Mesenchymal stem cell (in vitro differentiated cells and primary cell): ENCODE results near the gene PPY.

Experiments
- DNase-seq: peaks from one replicate; pipeline ENCODE4 v3.0.0-alpha.2; 2013
- H2AFZ ChIP-seq: one replicate; pipeline ENCODE4 v1.6.1; 2013; ENCODE audit warnings: low read depth, mild to moderate bottlenecking, control low read depth, inconsistent platforms, low read length, moderate library complexity
- H2AK5ac ChIP-seq: 2 replicates; pipeline ENCODE4 v1.6.1; 2013; ENCODE audit warnings: low read length, moderate library complexity, mild to moderate bottlenecking, inconsistent platforms; ENCODE audit not compliant: severe bottlenecking
- H2BK120ac ChIP-seq: one replicate; pipeline ENCODE4 v1.6.1; 2013; ENCODE audit warnings: low read depth, mild to moderate bottlenecking, inconsistent platforms, low read length, moderate library complexity
- H2BK12ac ChIP-seq, 2 experiments: one replicate each; pipeline ENCODE4 v1.6.1; 2013; ENCODE audit warnings: inconsistent platforms in 2 of 2, low read length in 2 of 2, mild to moderate bottlenecking in 2 of 2, moderate library complexity in 2 of 2, control low read depth in 1 of 2
- H2BK15ac ChIP-seq: one replicate; pipeline ENCODE4 v1.6.1; 2013; ENCODE audit warnings: mild to moderate bottlenecking, low read depth, inconsistent platforms; ENCODE audit not compliant: poor library complexity, severe bottlenecking
- H2BK5ac ChIP-seq: 2 replicates; pipeline ENCODE4 v1.6.1; 2013; ENCODE audit warnings: low read depth, mild to moderate bottlenecking, low read length, control low read depth, inconsistent platforms; ENCODE audit not compliant: poor library complexity, severe bottlenecking
- H3K14ac ChIP-seq, 2 experiments: one replicate each; pipeline ENCODE4 v1.6.1; 2013; ENCODE audit warnings: inconsistent platforms in 2 of 2, low read length in 2 of 2, control low read depth in 1 of 2, mild to moderate bottlenecking in 1 of 2, moderate library complexity in 1 of 2
- H3K18ac ChIP-seq, 2 experiments: one replicate each; pipeline ENCODE4 v1.6.1; 2013; ENCODE audit warnings: inconsistent platforms in 2 of 2, low read length in 2 of 2, control low read depth in 1 of 2, low read depth in 1 of 2, mild to moderate bottlenecking in 1 of 2
- H3K23ac ChIP-seq, 2 experiments: one replicate each; pipeline ENCODE4 v1.6.1; 2013; ENCODE audit warnings: inconsistent platforms in 2 of 2, low read length in 2 of 2, mild to moderate bottlenecking in 2 of 2, moderate library complexity in 2 of 2, control low read depth in 1 of 2
- H3K27ac ChIP-seq: 2 replicates; pipeline ENCODE4 v1.5.1; 2013; ENCODE audit warnings: mild to moderate bottlenecking, moderate library complexity, low read length, control low read depth, inconsistent platforms; ENCODE audit not compliant: poor library complexity, severe bottlenecking
- H3K27me3 ChIP-seq, 2 experiments: 2 replicates each; pipeline versions ENCODE4 v1.6.1 to v1.7.0; 2013; ENCODE audit warnings: low read length in 2 of 2, mild to moderate bottlenecking in 2 of 2, moderate library complexity in 2 of 2, control low read depth in 1 of 2, inconsistent platforms in 1 of 2; ENCODE audit not compliant: control insufficient read depth in 1 of 2, insufficient read depth in 1 of 2
- H3K36me3 ChIP-seq, 2 experiments: 2 replicates each; pipeline versions ENCODE4 v1.6.1 to v1.7.0; 2013; ENCODE audit warnings: low read length in 2 of 2, control low read depth in 1 of 2, inconsistent platforms in 1 of 2, low read depth in 1 of 2, mild to moderate bottlenecking in 1 of 2; ENCODE audit not compliant: insufficient read depth in 2 of 2, control insufficient read depth in 1 of 2
- H3K4ac ChIP-seq, 2 experiments: one replicate each; pipeline ENCODE4 v1.6.1; 2013; ENCODE audit warnings: inconsistent platforms in 2 of 2, low read length in 2 of 2, mild to moderate bottlenecking in 2 of 2, moderate library complexity in 2 of 2, control low read depth in 1 of 2, low read depth in 1 of 2
- H3K4me1 ChIP-seq: 2 replicates; pipeline ENCODE4 v1.6.1; 2013; ENCODE audit warnings: low read depth, low read length, control low read depth; ENCODE audit not compliant: control insufficient read depth, insufficient read depth
- H3K4me2 ChIP-seq: 2 replicates; pipeline ENCODE4 v1.6.1; 2013; ENCODE audit warnings: low read length, mild to moderate bottlenecking, inconsistent platforms; ENCODE audit not compliant: poor library complexity, severe bottlenecking
- H3K4me3 ChIP-seq, 2 experiments: 2 replicates each; pipeline versions ENCODE4 v1.5.1 to v1.7.0; 2013; ENCODE audit warnings: low read length in 2 of 2, mild to moderate bottlenecking in 2 of 2, control low read depth in 1 of 2, low read depth in 1 of 2; ENCODE audit not compliant: insufficient read depth in 1 of 2
- H3K79me1 ChIP-seq: replicated peaks from 2 replicates; pipeline ENCODE4 v1.6.1; 2013; ENCODE audit warnings: mild to moderate bottlenecking, control low read depth, low read length, inconsistent platforms; ENCODE audit not compliant: poor library complexity, severe bottlenecking
- H3K9ac ChIP-seq: 2 replicates; pipeline ENCODE4 v1.7.0; 2013; ENCODE audit warnings: mild to moderate bottlenecking, low read length, moderate library complexity
- H3K9me3 ChIP-seq: 2 replicates; pipeline ENCODE4 v1.7.0; 2013; ENCODE audit warnings: mild to moderate bottlenecking, low read length; ENCODE audit not compliant: control insufficient read depth
- H4K8ac ChIP-seq: one replicate; pipeline ENCODE4 v1.6.1; 2013; ENCODE audit warnings: inconsistent platforms, mild to moderate bottlenecking, low read length, moderate library complexity
- H4K91ac ChIP-seq: one replicate; pipeline ENCODE4 v1.6.1; 2013; ENCODE audit warnings: mild to moderate bottlenecking, low read length, inconsistent platforms
- WGBS: methylation state at CpG from one replicate; pipeline ENCODE4 v1.1.7; 2013; ENCODE audit warnings: mixed read lengths; 5-methylcytosine and 5-hydroxymethylcytosine counted together

Gene PPY

GRCh38 chr17:43982171-43982570 is 39.9 kb upstream of the PPY start:
- Histone ChIP-seq H3K36me3 (no peaks in the 10 kb centered on the region), H4K8ac (no peak overlapping the region), H3K4me1 (peaks cover 12% of the 10 kb centered on the region), H4K91ac (no peak overlapping the region), H3K27me3 (peaks cover 45 to 56% of the 10 kb centered on the region in 2 experiments), H2BK12ac (no peak overlapping the region), H3K4me2 (no peak overlapping the region), H2BK15ac (no peak overlapping the region), H3K9ac (no peak overlapping the region), H2BK120ac (no peak overlapping the region), H3K27ac (no peak overlapping the region), H3K4ac (no peak overlapping the region), H3K14ac (no peak overlapping the region), H3K23ac (no peak overlapping the region), H3K9me3 (no peaks in the 10 kb centered on the region), H3K18ac (no peak overlapping the region), H2BK5ac (no peak overlapping the region), H3K79me1 (no peaks in the 10 kb centered on the region), H2AK5ac (no peak overlapping the region), H2AFZ (no peak overlapping the region), H3K4me3 (no peak overlapping the region)
- no peak for DNase-seq
- WGBS: 91% methylated on average over 2 of the region's 2 CpGs

DNA sequence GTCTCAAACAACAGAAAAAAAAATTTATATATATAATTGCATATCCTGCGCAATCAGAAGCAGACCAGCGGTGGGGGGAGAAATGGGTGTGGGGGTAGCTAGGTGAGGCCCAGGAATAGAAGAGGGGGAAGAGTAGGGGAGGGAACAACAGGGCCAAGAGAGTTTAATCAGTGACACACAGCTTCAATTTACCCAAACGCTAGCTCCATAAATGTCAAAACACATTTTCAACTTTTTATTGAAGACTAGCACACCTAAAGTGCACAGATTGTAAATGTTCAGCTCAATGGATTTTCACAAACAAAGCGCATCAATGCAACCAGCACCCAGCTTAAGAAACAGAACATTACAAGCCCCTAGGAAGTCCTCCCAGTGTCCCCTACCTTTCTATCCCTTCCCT is 37.4 kb upstream of the PPY start:
- Histone ChIP-seq H2BK15ac (no peak overlapping the region), H3K14ac (no peak overlapping the region), H3K23ac (no peak overlapping the region), H2AFZ (no peak overlapping the region), H4K91ac (no peak overlapping the region), H3K4ac (no peak overlapping the region), H2BK5ac (no peak overlapping the region), H3K9ac (no peak overlapping the region), H4K8ac (no peak overlapping the region), H2BK12ac (no peak overlapping the region), H2AK5ac (no peak overlapping the region), H3K4me2 (no peak overlapping the region), H3K27me3 (peaks cover 47 to 60% of the 10 kb centered on the region in 2 experiments), H3K9me3 (no peaks in the 10 kb centered on the region), H3K4me3 (no peak overlapping the region), H3K36me3 (no peaks in the 10 kb centered on the region), H2BK120ac (no peak overlapping the region), H3K27ac (no peak overlapping the region), H3K18ac (no peak overlapping the region), H3K4me1 (peaks cover 12% of the 10 kb centered on the region), H3K79me1 (no peaks in the 10 kb centered on the region)
- DNase-seq: no peak
- 95% methylated on average over 2 of the region's 4 CpGs for WGBS

- no peak overlapping the region for H2BK15ac ChIP-seq
- H3K4ac ChIP-seq: no peak overlapping the region
- H2BK120ac ChIP-seq: no peak overlapping the region
- H3K23ac ChIP-seq: no peak overlapping the region
- no peak overlapping the region for H3K27ac ChIP-seq
- no peak overlapping the region for H2BK12ac ChIP-seq
- H3K9me3 ChIP-seq: no peaks in the 10 kb centered on the region
- WGBS: 78% methylated on average over 6 of the region's 7 CpGs
- no peak overlapping the region for H2AFZ ChIP-seq
- H3K36me3 ChIP-seq: no peaks in the 10 kb centered on the region
- no peak overlapping the region for H3K4me3 ChIP-seq
- no peak overlapping the region for H2BK5ac ChIP-seq
- no peak overlapping the region for H4K8ac ChIP-seq
- H4K91ac ChIP-seq: no peak overlapping the region
- H2AK5ac ChIP-seq: no peak overlapping the region
- no peaks in the 10 kb centered on the region for H3K79me1 ChIP-seq
- no peak overlapping the region for H3K14ac ChIP-seq
- H3K18ac ChIP-seq: no peak overlapping the region
- H3K9ac ChIP-seq: no peak overlapping the region
- DNase-seq: no peak
- H3K4me2 ChIP-seq: no peak overlapping the region
- H3K27me3 ChIP-seq: peaks cover 47 to 66% of the 10 kb centered on the region in 2 experiments
- H3K4me1 ChIP-seq: peaks cover 7% of the 10 kb centered on the region
These were observed 36.7 kb upstream of the PPY start for GRCh38 chr17:43979011-43979410.

DNA sequence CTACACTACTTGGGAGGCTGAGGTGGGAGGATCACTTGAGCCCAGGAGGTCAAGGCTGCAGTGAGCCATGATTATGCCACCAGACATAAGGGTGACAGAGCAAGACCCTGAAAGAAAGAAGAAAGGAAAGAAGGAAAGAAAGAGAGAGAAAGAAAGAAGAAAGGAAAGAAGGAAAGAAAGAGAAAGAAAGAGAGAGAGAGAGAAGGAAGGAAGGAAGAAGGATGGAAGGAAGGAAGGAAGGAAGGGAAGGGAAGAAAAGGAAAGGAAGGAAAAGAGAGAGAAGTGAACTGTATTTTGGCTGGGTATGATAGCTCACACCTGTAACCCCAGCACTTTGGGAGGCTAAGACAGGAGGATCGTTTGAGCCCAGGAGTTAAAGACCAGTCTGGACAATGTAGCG is 35.8 kb upstream of the PPY start:
- Histone ChIP-seq H3K79me1 (no peaks in the 10 kb centered on the region), H2BK5ac (no peak overlapping the region), H2AFZ (no peak overlapping the region), H3K4me3 (no peak overlapping the region), H2AK5ac (no peak overlapping the region), H2BK120ac (no peak overlapping the region), H4K8ac (no peak overlapping the region), H2BK15ac (no peak overlapping the region), H3K4ac (no peak overlapping the region), H2BK12ac (no peak overlapping the region), H3K27me3 (peaks cover 44 to 61% of the 10 kb centered on the region in 2 experiments), H3K27ac (no peak overlapping the region), H3K4me1 (no peaks in the 10 kb centered on the region), H3K9ac (no peak overlapping the region), H3K14ac (no peak overlapping the region), H3K9me3 (no peaks in the 10 kb centered on the region), H4K91ac (no peak overlapping the region), H3K4me2 (no peak overlapping the region), H3K36me3 (no peaks in the 10 kb centered on the region), H3K23ac (no peak overlapping the region), H3K18ac (no peak overlapping the region)
- 91% methylated on average over 1 of the region's 2 CpGs for WGBS
- no peak for DNase-seq
